BJ (cell line): ENCODE measurements around the gene PRDM12. TPM values are rescaled to one million over a fixed set of nuclear protein-coding genes. Genes with fewer than 3 reads are reported as not detected.

Experiments
- CTCF ChIA-PET: fragments of 350-600 bp; formaldehyde crosslinking; extraction: SDS; loops from one replicate; lab custom pipeline; 2021; ENCODE audit warnings: antibody characterized with exemption, inconsistent platforms; lab: Yijun Ruan, JAX
- POLR2A ChIA-PET: fragments of 300-600 bp; sonication (Branson Sonifier 250); formaldehyde crosslinking; extraction: SDS; loops from one replicate; lab custom pipeline; 2021; ENCODE audit warnings: antibody characterized with exemption; lab: Charles Lee
- DNase-seq: peaks from one replicate; pipeline ENCODE4 v3.0.0-alpha.2; 2011; ENCODE audit warnings: low read depth
- H3K27me3 ChIP-seq: 2 replicates; pipeline ENCODE4 v1.6.0; 2011; ENCODE audit warnings: low read length; ENCODE audit not compliant: control insufficient read depth, insufficient read depth
- H3K36me3 ChIP-seq: 2 replicates; pipeline ENCODE4 v1.5.1; 2011; ENCODE audit warnings: low read length; ENCODE audit not compliant: control insufficient read depth, insufficient read depth
- H3K4me3 ChIP-seq: 2 replicates; pipeline ENCODE4 v1.5.1; 2011; ENCODE audit warnings: low read depth, mild to moderate bottlenecking, control low read depth, low read length
- polyA plus RNA-seq: library from polyadenylated mRNA; depleted of rRNA; stranded (reverse); fragments of >200 nt; gene quantifications from 2 replicates; pipeline ENCODE4 v1.2.3, GENCODE V29; 2011; rRNA removed
- small RNA-seq: library from RNA; depleted of rRNA; stranded (forward); fragments of <200 nt; gene quantifications from one replicate; pipeline ENCODE3, GENCODE V24; 2012; ENCODE audit warnings: low replicate concordance, low read depth; ENCODE audit not compliant: insufficient read length
- TF ChIP-seq, protein P1 (sequence below): IDR thresholded peaks from 2 replicates; pipeline ENCODE4 v1.5.1; 2011; ENCODE audit warnings: low read depth, mild to moderate bottlenecking, control low read depth, inconsistent platforms, low read length, moderate library complexity; ENCODE audit not compliant: insufficient read depth

Gene PRDM12
- polyA plus RNA-seq, 1 experiment, result not detected

- TF ChIP-seq, protein P1, sequence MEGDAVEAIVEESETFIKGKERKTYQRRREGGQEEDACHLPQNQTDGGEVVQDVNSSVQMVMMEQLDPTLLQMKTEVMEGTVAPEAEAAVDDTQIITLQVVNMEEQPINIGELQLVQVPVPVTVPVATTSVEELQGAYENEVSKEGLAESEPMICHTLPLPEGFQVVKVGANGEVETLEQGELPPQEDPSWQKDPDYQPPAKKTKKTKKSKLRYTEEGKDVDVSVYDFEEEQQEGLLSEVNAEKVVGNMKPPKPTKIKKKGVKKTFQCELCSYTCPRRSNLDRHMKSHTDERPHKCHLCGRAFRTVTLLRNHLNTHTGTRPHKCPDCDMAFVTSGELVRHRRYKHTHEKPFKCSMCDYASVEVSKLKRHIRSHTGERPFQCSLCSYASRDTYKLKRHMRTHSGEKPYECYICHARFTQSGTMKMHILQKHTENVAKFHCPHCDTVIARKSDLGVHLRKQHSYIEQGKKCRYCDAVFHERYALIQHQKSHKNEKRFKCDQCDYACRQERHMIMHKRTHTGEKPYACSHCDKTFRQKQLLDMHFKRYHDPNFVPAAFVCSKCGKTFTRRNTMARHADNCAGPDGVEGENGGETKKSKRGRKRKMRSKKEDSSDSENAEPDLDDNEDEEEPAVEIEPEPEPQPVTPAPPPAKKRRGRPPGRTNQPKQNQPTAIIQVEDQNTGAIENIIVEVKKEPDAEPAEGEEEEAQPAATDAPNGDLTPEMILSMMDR, result no peak
- Histone ChIP-seq H3K27me3 (no peaks in the 10 kb centered on the region), H3K4me3 (no peak overlapping the region), H3K36me3 (no peaks in the 10 kb centered on the region)
- DNase-seq, result peak; percentile 39
- CTCF ChIA-PET, result no interaction called here
- POLR2A ChIA-PET, result no interaction called here
These were observed 64.3 kb downstream of the PRDM12 start for GRCh38 chr9:130728721-130729120.

GRCh38 chr9:130729145-130729544 is 64.8 kb downstream of the PRDM12 start:
- CTCF ChIA-PET, result no interaction called here
- TF ChIP-seq, protein P1, result no peak
- no peaks in the 10 kb centered on the region for H3K36me3 ChIP-seq
- POLR2A ChIA-PET, result no interaction called here
- no peaks in the 10 kb centered on the region for H3K27me3 ChIP-seq
- DNase-seq, result no peak
- H3K4me3 ChIP-seq, result no peak overlapping the region

DNA sequence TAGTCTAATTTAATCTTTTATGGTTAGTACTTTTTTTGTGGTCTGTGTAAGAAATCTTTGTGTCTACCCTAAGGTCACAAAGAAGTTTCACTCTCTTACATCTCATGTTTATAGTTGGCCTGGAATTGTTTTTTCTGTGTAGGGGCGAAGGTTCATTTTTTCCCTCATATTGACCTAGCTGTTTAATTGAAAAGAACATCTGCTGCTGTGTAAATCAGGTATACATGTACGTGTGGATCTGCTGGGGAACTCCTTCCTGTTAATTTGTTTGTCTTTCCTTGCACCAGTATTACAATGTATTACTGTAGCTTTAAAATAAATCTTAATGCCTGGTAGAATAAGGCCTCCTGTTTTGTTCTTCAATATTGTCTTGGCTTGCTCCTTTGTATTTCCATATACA is 67.0 kb downstream of the PRDM12 start:
- TF ChIP-seq, protein P1, result no peak
- DNase-seq, result no peak
- ChIA-PET POLR2A (no interaction called here), CTCF (interaction anchor here (0.6 kb wide), 1 partner anchor 115 kb away, joined by 3 read pairs; no protein-coding TSS in a partner anchor)
- Histone ChIP-seq H3K36me3 (no peaks in the 10 kb centered on the region), H3K4me3 (no peak overlapping the region), H3K27me3 (no peaks in the 10 kb centered on the region)

DNA sequence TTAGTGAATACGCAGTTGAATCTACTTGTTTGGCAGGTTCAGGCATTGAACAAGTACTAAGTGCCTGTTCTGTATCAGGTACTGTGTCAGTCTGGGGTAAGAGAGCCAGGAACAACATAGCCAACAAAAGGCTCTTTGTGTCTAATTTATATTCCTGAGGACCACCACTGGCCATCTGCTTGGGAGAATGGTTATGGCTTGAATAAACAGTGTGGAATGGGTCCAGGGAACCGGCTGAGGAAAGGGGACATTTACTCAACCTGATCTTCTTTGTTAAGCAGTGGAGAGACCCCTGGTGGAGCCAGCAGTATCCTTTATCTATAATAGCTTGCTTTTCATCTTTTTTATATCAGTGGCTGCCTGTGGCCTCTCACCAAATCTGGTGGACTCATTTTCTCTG is 67.7 kb downstream of the PRDM12 start:
- Histone ChIP-seq H3K4me3 (no peak overlapping the region), H3K36me3 (no peaks in the 10 kb centered on the region), H3K27me3 (no peaks in the 10 kb centered on the region)
- DNase-seq, result no peak
- ChIA-PET CTCF (interaction anchor here (0.8 to 1.0 kb wide), 3 partner anchors 11 to 201 kb away, joined by 3 to 4 read pairs (median 3); no protein-coding TSS in a partner anchor), POLR2A (no interaction called here)
- TF ChIP-seq, protein P1, result no peak; the same call in 1 of the 2 replicates

Small RNA genes lying within 50 kb of the gene (small RNA-seq; reads per million reads assigned to genes)
- gene AL359092.1 (not detected), gene MIR6856 (not detected)

Other genes with a start within 250 kb of the PRDM12 start
- 1,063 and 1,223 TPM in 2 replicates for gene ASS1, start 219.6 kb upstream of the PRDM12 start, polyA plus RNA-seq
- gene FUBP3, start 85.0 kb upstream of the PRDM12 start, polyA plus RNA-seq, result 28.7 and 38.8 TPM in 2 replicates
- gene EXOSC2, start 29.2 kb downstream of the PRDM12 start, polyA plus RNA-seq, result 19.8 and 20.3 TPM in 2 replicates
- gene ABL1, start 170.7 kb downstream of the PRDM12 start, polyA plus RNA-seq, result 26.1 and 30.4 TPM in 2 replicates
- gene QRFP, start 232.2 kb downstream of the PRDM12 start, polyA plus RNA-seq, result not detected in 2 replicates